DMS153 treated with DMSO at 0.1 percent for 48 hours (cell line): ENCODE measurements around the gene MRTFB.
A peak's percentile ranks its signal among the peaks of the same experiment; 100 is the strongest.
"Not testable (repeated sequence)": the region's sequence is repeated elsewhere in the genome, so short reads cannot be mapped to it uniquely, and the experiment has no call there.

Experiments
- DNase-seq: peaks from one replicate; lab custom pipeline; 2025; ENCODE audit not compliant: unreplicated experiment; lab: John Stamatoyannopoulos, UW

MRTFB gene, protein sequence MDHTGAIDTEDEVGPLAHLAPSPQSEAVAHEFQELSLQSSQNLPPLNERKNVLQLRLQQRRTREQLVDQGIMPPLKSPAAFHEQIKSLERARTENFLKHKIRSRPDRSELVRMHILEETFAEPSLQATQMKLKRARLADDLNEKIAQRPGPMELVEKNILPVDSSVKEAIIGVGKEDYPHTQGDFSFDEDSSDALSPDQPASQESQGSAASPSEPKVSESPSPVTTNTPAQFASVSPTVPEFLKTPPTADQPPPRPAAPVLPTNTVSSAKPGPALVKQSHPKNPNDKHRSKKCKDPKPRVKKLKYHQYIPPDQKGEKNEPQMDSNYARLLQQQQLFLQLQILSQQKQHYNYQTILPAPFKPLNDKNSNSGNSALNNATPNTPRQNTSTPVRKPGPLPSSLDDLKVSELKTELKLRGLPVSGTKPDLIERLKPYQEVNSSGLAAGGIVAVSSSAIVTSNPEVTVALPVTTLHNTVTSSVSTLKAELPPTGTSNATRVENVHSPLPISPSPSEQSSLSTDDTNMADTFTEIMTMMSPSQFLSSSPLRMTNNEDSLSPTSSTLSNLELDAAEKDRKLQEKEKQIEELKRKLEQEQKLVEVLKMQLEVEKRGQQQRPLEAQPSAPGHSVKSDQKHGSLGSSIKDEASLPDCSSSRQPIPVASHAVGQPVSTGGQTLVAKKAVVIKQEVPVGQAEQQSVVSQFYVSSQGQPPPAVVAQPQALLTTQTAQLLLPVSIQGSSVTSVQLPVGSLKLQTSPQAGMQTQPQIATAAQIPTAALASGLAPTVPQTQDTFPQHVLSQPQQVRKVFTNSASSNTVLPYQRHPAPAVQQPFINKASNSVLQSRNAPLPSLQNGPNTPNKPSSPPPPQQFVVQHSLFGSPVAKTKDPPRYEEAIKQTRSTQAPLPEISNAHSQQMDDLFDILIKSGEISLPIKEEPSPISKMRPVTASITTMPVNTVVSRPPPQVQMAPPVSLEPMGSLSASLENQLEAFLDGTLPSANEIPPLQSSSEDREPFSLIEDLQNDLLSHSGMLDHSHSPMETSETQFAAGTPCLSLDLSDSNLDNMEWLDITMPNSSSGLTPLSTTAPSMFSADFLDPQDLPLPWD

DNA sequence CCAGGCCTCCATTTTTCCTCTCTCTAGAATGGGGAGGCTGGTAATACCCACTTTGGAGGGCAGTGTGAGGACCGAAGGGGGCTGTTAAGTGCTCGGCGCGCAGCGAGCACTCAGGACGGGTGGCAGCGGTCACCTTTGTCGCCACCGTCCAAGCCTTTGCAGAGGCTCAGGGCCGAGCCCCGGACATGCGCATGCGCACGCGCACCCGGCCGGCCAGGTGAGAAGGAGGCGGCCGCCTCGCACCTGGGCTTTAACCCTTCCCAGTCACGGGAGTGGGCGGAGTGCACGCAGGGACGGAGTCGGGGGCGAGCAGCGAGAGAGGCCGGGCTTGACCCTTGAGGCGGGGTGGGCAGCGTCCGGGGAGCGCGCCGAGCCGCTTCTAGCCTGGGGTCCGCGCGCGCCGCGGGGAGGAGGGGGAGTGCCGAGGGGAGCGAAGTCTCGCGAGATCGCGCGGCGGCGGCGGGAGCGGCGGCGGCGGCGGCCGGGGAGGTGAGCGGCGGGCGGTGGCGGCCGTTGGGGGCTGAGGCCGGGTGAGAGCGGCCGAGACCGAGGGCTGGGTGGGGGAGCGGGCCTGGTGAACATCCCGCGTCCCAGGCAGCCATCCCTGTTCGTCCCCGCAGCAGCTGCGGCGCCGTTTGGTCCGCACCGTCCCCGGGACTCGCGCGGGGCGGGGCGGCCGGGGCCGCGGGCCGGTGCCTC, at the start of gene MRTFB:
MRTFB (plus strand) TSS at position 443 of the 699 bp plus-strand sequence. CDS start 69,288 bp downstream, outside the sequence.
- DNase-seq: peak; percentile 88

DNA sequence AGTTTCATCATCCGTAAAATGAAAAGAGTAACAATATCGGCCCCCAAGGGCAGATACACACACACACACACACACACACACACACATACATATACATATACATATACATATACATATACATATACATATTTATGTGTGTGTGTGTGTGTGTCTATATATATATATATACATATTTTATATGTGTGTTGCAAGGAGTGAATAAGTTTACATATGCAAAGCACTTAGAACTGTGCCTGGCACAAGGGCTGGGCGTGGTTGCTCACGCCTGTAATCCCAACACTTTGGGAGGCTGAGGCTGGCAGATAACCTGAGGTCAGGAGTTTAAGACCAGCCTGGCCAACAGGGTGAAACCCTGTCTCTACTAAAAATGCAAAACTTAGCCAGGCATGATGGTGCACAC, 47.6 kb upstream of the MRTFB start:
- DNase-seq: not testable (repeated sequence)

DNA sequence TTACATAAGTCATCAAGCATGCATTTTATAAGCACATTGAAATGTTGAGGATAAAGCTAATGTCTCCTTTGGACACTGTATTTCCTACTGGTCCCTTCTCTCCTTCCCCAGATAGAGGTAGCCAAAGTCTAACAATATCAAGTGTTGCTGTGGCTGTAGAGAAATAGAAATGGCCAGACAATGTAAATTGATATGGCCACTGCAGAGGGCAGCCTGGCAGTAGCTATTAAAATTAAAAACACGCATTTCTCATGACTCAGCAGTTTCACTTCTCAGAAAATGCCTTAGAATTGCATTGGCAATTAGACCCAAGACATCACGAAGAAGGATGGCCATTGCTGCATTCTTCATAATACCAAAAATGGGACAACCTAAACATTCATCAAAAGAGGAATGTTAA, 46.8 kb upstream of the MRTFB start:
- no peak for DNase-seq

DNA sequence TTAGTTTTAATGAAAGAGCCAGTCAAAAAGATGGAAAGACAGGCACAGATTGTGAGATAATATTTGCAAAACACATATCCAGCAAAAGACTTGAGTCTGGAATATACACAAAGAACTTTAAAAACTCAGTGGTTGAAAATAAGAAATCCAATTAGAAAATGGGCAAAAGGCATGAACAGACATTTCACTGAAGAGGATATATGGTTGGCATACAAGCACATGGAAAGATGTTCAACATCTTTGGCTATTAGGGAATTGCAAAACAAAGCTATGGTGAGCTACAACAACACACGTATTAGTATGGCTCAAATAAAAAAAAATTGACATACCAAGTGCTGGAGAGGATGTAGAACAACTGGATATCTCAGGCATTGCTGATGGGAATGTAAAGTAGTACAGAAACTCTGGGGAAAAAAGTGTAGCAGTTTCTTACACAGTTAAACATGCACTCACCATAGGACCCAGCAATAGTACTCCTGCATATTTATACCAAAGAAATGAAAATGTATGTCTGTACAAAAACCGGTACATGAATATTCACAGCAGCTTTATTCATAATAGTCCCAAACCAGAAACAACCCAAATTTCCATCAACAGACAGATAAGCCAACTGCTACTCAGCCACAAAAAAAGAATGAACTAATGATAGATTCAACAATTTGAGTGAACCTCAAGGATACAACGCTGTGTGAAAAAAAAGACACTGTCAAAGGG, 44.4 kb upstream of the MRTFB start:
- no peak for DNase-seq

DNA sequence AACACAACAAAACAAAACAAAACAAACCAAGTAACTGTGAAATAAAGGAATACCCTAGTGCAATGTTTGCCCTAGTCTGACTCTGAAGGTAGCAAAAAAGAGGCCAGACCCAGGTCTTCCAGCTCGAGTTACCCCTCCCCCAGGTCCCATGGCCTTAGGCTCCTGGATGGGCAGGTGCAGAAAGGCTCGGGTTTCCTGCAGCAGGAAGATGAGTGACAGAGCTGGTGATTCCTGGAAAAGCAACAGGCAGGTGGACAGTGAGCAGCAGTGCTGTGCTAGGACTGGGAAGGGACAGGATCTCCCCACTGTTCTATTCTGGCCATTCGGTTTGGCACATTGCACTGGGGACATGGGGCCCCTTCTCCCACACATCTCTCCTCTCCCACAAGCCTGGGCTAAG, 42.9 kb upstream of the MRTFB start:
- no peak for DNase-seq

DNA sequence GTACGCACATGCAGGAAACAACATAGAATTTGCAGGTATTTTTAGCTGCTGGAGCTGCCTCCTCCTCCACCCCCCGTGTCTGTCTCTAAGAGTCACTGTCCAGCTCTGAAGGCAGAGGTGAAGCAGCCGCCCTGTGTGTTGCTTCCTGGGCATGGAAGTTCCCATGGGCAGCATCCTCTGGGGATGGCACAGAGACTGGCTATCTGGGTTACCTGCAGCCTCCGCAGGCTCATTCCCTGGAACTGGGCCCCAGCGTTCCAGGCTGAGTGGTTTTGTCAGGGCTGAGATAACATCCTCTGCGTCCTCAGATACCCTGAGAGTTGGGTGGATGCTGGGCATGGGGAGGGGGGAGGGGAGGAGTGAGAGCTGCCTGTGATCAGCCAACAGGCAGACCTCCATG, 41.5 kb upstream of the MRTFB start:
- DNase-seq: no peak

DNA sequence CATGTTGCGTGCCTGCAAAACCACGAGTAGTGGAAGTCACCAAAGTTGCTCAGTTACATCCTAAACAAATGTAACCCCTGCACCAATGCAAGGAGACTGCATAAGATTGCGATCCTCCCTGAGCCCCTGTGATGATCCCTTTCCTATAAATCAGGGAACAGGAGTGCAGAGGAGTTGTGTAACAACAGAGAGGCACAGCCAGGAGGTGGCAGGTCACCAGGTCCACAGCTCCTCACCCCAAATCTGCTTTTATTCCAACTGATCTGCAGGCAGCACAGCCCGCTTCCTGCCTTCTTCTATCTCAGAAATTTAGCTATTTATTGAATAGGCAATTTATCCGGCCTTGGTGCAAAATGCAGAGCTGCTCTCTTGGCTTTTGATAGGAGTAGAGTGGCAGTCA, 36.0 kb upstream of the MRTFB start:
- DNase-seq: no peak

DNA sequence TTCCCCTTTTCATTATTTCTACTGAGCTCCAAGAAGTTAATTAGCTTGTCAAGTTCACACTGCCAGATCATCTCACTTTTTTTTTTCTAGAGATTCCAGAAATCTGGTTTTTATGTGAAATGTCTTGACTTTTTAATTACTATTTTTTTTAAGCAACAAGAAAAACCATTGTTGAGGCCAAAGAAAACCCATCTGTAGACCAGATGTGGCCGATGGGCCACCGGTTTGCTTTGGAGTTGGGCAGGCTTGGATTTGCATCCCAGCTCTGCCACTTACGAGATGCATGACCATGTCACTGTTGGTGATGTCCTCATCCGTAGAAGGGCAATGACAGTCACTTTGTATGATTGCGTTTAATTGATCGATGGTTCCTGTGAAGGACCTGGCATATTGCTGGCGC, 34.2 kb upstream of the MRTFB start:
- DNase-seq: no peak

DNA sequence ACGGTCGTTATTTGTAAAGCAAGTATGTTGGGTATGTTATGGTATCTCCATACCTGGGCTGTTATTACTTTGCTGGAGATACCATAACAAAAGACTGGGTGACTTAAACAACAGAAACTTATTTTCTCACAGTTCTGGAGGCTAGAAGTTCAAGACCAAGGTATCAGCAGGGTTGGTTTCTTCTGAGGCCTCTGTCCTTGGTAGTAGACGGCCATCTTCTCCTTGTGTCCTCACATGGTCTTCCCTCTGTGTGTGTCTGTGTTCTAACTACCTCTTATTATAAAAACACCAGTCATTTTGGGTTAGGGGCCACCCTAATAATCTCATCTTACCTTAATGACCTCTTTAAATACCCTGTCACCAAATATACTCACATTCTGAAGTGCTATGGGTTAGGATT, 33.2 kb upstream of the MRTFB start:
- DNase-seq: no peak

DNA sequence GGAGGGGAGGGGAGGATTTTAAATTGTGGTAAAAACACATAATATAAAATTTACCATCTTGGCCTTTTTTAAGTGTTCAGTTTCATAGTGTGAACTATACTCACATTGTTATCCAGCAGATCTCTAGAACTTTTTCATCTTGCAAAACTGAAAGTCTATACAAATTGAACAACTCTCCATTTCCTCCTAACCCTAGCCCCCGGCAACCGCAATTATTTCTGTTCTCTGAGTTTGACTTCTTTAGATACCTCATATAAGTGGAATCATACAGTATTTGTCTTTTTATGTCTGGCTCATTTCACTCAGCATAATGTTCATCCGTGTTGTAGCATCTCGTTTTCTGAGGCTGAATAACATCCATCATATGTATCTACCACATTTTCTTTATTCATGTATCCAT, 30.0 kb upstream of the MRTFB start:
- DNase-seq: no peak

DNA sequence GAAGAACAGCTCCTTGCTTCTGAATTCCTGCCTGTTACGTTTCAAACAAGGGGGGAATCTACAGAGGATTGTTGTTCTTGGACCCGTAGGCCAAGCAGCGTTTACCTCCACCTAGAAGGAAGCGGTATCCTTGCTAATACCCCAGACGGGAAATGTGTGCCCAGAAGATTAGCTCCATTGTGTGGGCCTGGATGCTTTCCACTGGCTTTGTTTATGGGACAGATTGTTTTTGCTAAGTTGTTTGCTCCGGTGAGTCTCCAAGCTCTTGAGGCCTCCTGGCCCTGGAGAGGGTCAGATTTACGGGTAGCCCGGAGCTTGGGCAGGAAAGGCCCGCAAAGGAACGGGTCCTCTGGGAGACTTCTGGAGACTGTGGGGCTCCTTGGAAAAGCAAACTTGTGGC, 28.4 kb upstream of the MRTFB start:
- DNase-seq: no peak

DNA sequence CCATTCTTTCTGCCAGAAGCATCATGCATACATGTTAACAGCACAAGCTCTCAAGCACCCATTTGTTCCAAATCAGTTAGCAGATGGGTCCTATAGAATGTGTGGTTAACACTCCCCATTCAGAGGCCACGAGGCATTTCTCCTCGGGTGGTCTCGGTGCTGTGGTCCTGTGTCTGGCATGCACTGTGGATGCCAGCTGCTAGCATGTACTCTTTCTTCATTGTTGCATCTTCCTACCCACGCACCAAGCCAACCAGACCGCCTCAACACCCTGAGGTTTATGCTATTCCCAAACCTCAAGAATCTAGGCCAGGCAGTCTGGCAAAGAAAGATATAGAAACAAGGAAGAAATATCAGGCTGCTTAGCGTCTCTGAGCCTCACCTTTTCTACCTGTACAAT, 27.8 kb upstream of the MRTFB start:
- no peak for DNase-seq

DNA sequence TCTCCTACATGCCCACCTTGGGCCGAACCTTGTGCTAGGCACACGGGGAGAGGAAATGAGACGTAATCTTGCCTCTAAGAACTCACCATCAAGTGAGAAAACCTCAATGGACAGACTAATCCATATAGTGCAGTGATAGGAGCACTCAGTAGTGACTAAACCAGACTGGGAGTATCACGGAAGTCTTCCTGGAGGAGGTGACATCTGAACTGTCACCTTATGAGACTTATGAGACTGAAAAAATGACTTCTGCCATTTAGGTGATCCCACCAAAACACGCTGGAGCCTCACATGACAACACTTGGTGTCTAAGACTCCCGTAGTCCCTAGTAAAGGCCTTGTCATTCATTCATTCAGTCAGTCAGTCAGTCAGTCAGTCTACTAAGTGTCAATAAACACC, 27.3 kb upstream of the MRTFB start:
- DNase-seq: no peak

DNA sequence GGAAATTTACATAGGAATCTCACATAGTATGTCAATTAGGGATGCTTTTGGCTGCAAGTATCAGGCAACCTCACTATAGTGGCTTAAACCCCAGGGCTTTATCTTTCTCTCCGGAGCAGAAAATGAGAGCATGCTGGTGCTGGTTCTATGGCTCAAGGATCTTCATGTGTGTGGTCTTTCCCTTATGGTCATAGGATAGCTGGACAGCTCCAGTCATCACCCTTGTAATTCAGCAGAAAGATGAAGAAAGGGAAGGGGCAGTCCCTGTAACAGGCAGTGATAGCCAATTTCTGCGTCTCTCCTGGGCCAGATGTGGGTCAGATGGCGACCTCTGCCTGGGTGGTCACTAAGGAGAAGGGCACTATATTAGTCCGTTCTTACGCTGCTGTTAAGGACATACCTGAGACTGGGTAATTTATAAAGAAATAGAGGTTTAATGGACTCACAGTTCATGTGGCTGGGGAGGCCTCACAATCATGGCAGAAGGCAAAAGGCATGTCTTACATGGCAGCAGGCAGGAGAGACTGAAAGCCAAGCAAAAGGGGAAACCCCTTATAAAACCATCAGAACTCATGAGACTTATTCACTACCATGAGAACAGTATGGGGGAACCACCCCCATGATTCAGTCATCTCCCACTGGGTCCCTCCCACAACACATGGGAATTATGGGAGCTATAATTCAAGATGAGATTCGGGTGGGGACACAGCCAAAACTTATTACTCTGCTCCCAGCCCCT, 23.8 kb upstream of the MRTFB start:
- not testable (repeated sequence) for DNase-seq

DNA sequence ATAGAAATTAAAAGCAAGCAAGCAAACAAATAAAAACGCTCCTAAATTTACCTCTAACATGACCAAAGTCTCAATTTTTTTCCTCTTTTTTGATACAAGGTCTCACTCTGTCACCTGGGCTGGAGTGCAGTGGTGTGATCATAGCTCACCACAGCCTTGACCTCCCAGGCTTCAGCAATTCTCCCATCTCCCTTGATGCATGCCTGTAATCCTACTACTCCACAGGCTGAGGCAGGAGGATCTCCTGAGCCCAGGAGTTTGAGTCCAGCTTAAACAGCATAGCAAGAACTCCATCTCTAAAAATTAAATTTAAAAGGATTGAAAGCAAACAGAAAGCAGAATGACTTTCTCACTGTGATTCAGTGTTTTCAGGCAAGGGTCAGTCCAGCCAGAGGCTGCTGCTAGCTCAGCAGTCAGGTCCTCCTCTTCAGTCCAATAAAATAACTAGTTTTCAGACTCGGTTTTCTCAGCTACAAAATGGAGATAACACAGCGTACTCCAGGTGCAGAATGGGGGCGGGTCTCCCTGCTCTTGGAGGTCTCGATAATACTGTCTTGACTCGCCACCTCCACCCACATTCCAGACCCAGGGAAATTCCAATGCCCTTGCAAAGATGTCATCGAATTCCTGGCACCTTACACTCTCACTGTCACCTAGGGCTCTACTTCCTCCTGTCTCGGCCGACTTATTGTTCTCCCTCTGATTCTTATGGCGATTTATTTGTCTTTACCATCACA, 20.7 kb upstream of the MRTFB start:
- DNase-seq: no peak

DNA sequence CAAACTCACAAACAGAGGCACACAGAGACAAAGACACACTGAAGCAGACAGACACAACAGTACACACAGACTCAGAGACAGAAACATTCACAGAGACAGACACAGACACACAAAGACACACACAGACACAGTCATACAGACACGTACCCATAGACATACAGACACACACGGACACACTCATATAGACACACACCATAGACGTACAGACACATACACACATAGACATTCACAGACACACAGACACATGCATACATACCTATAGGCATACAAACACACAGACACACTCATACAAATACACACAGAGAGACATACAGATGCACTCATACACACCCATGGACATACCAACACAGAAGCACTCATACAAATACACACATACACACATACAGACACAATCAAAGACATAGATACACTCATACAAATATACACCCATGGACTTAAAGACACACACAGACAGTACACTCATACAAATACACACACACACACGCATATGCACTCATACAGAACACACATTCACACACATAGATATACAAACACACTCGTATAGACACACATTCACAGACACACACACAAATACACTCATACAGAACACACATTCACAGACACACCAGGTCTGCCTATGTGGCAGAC, 19.9 kb upstream of the MRTFB start:
- no peak for DNase-seq

DNA sequence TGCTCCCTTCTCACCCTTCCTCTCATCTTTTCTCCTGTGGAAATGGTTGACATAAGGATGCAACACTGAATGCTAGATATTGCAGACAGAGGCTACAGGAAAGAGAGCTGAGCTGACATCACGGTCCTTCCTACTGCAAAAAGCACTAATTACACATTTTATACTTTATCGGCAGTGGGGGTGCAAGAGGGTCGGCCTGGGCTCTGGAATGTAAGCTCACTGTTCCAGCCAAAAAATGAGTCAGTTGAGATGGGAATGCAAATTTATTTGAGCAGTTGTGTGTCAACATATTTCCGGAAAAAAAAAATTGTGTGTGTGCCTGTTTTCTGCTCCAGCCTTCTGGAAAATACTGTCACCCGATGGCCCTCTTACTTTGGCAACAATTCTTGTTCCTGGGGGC, 14.1 kb upstream of the MRTFB start:
- DNase-seq: no peak

DNA sequence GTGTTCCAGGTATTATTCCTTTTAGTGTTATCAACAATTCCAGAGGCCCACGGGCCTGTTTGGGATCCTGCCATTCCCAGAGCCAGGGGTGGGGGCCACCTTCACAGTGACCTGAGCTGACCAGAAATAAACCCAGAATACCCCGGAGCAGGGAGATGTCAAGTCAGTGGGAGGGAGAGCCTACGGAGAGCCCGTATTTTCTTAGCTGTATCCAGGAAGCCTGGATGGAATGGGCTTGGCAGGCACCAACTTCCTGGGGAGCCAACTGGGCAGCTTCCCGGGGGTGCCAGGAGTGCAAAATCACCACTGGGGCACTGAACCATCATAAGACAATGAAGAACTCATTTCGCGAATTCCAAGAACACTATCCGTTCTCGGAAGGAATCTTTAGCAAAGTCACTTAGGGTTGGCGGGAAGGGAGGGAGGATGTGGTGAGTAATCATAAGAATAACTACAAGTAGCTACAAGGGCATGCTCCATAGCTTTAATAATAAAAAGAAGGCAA, 13.2 kb upstream of the MRTFB start:
- DNase-seq: no peak
